Sigmoid colon (tissue), 4 donors: ENCODE measurements around the gene BNIP5.

ENCODE experiments used
- EP300 ChIP-seq, 4 donors: sonication (generic); formaldehyde crosslinking; IDR thresholded peaks; one replicate each; pipeline ENCODE4 v1.6.1; 2017; ENCODE audit warnings: antibody characterized with exemption in 4 of 4
- POLR2AphosphoS5 ChIP-seq, 4 donors: sonication (generic); formaldehyde crosslinking; IDR thresholded peaks; one replicate each; pipeline ENCODE4 v1.6.1; 2017; ENCODE audit warnings: antibody characterized with exemption in 4 of 4

GRCh38 chr6:36309203-36309602 lies 27.5 kb downstream of the BNIP5 start:
- no peak for TF ChIP-seq EP300 (IDR thresholded peaks at IDR 0.05)
- no peak for TF ChIP-seq POLR2AphosphoS5 (IDR thresholded peaks at IDR 0.05)
